GM19351 (cell line): ENCODE results near the gene NOXRED1.
"Not testable (repeated sequence)": the region's sequence is repeated elsewhere in the genome, so short reads cannot be mapped to it uniquely, and the experiment has no call there.

ENCODE experiments used
- ATAC-seq: cut with Tn5 transposase; IDR thresholded peaks from one replicate; pipeline ENCODE4 v1.9.1; 2021; ENCODE audit warnings: mild to moderate bottlenecking, moderate library complexity; ENCODE audit not compliant: unreplicated experiment

The NOXRED1 gene, protein sequence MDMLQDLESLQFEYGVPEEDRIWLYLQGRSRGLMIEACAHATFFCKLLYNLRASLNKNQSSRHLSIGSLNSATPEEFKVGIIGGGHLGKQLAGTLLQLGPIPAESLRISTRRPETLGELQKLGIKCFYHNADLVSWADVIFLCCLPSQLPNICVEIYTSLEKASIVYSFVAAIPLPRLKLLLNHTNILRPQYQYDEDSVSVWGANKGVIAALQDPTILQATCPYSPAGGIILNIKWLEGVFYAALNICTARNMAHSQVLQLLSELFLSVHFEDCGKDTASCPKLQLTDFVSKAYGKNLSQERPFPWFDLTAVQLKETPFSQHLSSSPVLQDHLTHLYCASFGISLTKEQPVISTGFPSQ

DNA sequence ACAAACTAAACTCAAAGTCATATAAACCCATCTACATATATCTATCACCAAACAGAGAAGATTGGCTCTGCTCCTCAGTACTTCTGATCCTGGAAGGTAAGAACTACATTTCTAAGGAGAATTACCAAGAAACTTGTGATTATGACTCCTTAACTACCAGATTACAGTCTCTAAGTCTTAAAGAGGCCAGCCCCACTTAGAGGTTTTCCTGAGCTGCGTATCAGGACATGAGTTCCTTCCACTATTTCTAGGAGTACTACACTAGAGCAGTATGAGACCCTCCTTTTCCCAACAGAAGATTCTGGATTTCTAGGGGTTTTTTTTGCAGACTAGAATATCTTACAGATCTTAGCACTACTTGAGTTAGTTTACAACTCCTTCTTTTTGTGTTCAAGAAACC, at the start of gene NOXRED1:
Gene NOXRED1 (minus strand): TSS at position 101 of the 400 bp plus-strand sequence. CDS start 634 bp downstream, outside the sequence.
- ATAC-seq: no peak

DNA sequence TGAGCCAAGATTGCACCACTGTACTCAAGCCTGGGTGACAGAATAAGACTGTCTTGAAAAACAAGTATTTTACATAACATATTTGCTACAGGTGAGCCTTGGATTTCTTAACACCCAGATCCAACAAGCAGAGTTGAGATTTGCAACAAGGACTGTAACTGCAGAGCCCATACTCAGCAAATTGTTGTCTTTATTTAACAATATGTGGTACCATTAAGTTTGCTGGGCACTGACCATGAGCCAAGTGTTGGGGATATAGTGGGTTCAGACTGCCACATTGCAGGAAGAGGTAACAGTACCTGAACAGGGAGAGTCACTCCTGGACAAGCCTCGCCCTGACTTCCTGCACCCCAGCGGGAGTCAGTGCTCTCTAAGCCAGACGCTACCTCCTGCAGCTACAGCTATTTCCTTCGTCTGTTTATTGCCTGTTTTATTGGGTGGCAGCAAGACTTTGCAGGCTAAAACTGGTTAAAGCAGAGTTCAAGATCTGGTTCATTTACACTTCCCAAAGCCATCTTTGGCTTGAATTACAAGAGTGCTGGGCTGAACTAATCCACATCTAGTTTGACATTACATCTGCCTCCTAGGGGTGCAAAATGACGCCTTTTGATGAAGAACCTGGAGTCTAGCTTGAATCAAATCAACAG, 47.0 kb upstream of the NOXRED1 start:
- ATAC-seq: no peak

DNA sequence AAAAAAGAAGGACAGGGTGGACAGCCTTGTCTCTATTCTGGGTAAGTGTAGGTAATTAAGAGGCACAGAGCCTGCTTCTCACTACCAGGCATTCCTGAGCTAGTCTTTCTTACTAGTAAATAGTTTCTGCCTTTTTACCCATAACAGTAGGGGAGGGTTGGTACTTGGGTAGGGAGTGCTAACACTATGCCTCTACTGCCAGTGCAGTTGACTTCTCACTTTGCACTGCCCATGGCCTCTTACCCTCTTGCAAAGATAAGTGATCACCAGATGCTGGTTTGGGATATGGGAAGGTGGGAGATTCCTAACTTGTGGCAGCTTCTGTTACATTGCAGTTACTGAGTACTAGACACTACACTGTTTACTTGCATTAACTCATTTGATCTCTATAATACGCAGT, 46.2 kb upstream of the NOXRED1 start:
- ATAC-seq: no peak

DNA sequence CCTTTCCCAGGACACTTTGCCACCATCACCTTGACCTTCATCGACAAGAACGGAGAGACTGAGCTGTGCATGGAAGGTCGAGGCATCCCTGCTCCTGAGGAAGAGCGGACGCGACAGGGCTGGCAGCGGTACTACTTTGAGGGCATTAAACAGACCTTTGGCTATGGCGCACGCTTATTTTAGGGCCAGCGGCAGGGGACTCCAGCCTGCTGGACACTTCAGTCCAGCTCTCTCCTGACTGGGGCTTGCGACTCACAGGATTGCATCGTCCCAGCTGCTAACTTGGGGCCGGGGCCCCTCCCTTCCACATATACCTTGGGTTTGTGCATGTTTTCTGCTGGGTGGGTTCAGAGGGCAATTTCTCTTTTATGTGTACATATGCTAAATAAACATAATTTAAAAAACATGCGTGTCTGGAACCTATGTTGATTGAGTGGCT, 45.8 kb upstream of the NOXRED1 start:
- no peak for ATAC-seq

DNA sequence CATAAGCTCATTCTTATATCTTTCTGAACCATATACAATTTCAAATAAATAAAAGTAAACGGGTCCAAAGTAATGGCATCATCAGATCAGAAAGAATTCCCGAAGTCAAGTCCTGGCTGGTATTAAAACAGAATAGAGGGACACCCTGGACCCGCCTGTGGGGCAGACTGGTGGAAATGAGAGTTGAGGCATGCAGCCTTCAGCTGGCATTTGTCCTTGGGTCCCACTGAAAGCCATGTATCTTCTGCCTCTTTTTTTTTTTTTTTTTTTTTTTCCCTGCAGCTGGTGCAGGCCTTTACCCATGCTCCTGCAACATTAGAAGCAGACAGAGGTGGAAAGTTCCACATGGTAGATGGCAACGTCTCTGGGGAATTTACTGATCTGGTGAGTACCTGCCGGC, 44.5 kb upstream of the NOXRED1 start:
- ATAC-seq: no peak

DNA sequence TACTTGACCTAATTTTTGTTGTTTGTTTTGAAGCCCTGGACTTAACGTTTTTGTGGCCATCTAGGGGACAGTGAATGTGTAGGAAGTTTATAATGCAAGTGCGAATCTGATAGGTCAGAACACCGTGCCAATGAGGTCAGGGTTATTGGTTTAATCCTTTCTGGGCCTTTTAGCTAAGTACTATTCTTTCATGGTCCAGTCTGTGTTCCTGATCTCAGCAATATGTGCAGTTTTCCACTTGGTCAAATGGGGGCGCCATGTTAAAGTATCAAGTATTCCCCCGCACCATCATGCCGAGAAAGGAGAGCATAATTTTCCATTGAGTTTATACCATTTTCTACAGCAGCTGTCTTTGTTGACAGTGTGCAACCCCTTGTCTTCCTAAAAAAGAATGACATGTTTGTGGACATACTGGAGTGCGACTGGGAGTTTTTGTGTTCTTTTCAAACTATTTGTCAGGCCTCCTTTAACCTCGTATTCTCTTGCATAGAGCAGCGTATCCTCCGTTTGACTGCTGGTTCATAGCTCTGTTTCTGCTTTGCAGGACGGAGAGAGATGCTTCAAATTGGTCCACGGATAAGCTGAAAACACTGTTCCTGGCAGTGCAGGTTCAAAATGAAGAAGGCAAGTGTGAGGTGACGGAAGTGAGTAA, 35.9 kb upstream of the NOXRED1 start:
- ATAC-seq: no peak

DNA sequence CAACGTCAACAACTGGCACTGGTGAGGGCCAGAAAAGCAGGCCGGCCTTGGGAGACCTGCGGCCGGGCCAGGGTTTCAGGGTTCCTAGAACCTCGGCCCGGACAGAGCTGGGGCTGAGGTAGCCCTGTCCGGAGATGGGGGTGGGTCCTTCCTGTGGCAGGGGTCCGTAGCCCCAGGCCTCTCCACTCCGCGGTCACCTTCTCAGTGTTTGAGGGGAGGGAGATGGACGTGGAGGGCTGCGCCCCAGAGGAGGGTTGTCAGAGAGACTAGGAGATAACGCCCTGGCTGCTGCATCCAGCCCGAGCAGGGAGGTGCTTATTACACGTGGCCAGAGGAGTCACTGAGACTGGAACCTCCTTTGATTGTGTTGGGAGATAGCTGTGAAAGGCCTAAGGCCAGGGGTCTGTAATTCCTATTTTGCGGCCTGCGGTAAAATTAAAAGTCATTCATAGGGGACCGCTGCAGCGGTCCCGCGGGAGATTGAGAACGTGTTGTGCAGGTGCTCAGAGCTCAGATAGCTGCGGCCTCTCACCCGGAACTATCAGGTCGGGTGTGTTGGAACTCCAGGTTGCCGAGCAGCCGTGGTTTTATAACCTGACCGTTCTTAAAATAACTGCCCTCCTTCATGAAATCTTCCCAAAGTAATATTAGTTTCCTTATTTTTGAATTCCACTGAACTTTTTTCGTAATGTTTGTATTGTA, 35.1 kb upstream of the NOXRED1 start:
- ATAC-seq: peak; percentile 23

DNA sequence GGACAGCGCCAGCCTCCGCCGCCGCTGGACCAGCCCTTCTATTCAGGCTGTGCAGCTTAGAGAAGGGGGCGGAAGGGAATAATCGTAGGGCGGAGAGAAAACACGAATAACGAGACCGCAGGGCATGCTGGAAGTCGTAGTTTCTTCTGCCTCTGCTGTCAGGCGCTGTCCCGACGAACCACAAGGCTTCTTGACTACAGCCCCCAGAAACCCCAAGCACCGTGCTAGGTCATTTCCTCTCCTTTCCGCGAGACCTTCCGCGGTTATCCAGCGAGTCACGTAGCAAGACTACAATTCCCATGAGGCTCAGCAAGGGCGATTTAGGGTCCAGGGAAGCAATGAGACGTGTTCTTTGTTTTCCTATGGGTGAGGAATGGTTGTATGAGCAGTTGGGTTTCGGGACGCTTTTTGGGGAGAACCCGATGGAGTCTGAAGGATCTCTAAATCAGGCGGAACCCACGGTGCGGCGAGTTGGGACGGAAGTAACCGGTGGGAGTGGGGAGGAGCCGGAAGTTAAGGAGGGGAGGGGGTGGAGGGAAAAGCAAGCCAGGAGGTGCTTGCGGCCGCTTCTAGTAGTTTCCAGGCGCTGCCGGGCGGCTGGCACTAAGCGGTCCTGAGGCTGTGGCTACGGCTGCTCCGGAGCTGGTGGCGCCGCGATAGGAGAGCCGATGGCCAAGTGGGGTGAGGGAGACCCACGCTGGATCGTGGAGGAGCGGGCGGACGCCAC, 34.4 kb upstream of the NOXRED1 start, which contains the start of the genes AHSA1 and VIPAS39:
Gene AHSA1 (plus strand): TSS at position 572 of the 727 bp plus-strand sequence. CDS start 97 bp downstream, at position 669.
Gene VIPAS39 (minus strand): TSS at position 80 of the 727 bp plus-strand sequence. CDS start 3,499 bp downstream, outside the sequence.
- peak; percentile 86 for ATAC-seq

DNA sequence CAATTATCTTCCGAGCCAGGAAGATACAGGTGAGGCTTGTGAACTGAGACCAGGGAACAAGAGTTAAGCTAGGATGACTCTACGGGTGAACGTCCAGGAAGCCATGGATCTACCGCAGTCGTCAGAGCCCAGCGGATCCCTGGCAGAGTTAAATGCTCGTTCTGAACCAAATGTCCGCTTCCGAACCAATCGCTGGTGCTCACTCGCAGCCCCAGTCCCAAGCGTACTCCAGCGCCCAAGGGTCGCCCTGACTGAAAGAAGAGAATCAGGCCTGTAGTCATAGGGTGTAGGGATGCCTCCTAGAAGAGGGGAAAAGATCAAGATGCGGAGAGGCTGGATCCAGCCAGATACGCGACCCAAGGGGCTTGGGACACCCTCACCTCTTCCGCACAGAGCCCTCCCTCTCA, 33.8 kb upstream of the NOXRED1 start:
- peak; percentile 8 for ATAC-seq

DNA sequence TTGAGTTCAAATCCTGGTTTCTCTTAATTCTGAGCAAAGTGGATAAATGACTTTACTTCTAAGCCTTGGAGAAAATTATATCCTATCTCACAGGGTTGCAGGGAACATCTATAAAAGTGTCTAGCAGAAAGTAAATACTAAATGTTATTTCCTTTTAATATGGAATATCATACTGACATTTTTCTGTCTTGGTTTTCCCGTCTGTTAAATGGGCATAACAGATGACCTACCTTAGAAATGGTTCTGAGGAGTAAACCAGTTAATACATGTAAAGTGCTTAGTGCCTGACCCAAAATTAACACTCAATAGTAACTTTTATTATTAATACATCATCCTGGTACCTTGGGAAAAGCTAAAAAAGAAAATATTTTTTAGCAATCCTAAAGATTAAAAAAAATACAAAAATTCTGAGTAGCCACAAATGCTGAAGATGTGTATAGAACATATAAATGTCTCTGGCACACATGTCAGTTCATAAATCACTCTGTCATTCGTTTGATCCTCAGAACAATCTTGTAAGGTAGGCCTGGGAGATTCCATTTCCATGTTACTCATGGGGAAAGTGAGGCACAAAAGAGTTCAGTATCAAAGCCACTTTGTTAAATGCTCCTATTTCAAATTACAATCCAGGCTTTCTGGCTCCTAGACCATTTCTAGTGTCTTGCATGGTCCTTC, 32.8 kb upstream of the NOXRED1 start:
- no peak for ATAC-seq

DNA sequence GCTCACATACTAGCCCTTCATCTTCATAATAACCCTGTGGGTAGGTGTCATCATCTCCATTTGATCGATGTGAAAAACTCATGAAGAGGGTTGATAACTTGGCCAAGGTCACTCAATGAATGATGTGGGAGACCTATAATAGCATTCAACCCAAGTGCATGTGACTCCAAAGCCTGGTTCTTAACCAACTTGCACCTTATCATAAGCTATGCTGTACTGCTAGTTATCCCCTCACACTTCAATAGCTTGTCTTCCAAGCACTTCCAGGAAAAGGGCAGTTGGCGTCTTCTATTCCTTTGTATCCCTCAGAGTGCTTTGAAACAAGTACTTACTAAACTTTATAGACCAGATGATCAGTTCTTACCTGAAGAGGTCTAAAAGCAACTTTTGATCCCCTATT, 18.9 kb upstream of the NOXRED1 start:
- ATAC-seq: no peak

DNA sequence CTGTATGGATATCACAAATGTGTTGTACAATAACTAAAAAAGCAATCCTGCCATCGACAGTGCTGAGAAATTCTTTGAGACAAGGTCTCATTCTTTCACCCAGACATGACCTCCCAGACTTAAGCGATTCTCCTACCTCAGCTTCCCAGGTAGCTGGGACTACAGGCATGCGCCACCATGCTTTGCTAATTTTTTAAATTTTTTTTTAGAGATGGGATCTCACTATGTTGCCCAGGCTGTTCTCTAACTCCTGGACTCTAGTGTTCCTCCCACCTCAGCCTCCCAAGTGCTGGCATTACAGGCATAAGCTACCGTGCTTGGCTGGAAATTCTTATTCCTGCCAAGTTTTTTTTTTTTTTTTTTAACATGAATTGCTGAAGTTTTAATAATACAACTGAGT, 16.5 kb upstream of the NOXRED1 start:
- ATAC-seq: no peak

DNA sequence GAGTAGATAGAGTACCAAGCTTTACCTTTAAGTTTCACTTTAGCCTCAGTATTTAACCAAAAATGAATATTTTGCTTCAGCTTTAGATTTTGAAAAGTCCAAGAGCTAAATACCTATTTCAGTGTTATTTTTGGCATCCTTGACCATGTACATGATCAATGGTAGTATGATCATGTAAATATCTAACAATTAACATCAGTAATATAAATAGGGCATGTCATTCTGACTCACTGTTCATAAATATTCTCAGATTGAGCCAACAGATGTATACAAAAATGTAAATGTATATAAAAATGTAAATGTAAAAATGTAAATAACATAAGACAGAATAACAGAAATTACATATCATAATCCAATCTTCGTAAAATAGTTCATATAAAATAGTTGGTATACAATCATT, 15.3 kb upstream of the NOXRED1 start:
- no peak for ATAC-seq

DNA sequence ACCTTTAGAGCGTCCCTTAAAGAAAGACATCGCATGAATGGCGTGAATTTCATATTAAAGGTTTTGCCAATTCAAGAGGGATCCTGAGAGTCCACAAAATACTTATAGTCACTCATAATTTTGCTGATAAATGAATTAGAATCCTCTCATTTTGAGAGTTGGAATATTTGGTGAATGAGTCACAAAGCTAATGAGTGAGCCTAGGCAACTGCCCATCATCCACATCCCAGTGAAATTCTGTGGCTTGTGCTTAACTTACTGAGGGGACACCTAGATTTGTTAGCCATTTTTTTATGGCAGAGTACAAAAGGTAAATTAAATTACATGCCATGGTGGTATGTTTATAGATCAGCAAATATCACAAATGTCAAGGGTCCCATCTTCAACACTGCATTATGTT, 12.7 kb upstream of the NOXRED1 start:
- no peak for ATAC-seq

DNA sequence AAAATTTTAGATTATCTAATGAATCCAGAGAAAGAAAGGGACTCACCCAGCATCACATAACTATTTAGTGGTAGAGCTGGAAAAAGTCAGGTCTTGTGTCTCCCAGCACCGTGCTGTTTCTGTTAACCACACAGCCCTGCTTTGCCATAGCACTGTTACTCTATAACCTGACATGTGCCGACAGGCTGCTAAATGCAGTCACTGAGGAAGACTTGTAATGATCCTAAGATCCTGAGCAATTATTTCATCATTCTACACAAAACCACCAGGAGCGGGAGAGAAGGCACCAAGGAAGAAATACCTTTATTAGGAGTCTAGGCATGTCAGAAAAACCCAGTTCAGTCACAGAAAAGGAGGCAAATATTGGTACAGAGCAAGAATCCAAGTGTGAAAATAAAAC, 3.1 kb upstream of the NOXRED1 start:
- ATAC-seq: no peak

DNA sequence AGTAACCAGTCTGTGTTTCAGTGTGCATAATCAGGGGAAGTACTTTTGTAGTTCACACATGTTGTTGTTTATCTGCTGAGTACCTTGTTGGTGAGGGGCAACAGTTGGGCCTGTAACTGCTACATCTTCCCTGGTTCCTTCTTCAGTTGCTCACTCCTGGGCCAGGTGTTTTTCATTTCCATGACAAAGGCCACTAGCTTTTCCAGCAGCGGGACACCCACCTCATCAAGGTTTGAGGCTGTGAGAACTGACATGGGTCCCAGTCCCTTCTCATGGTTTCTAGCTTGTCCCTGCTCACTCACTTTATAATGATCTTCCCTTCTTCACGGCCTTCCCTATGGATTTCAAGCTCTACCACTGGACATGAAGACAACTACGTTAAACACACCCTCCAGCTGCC, 1.5 kb upstream of the NOXRED1 start:
- ATAC-seq: no peak

DNA sequence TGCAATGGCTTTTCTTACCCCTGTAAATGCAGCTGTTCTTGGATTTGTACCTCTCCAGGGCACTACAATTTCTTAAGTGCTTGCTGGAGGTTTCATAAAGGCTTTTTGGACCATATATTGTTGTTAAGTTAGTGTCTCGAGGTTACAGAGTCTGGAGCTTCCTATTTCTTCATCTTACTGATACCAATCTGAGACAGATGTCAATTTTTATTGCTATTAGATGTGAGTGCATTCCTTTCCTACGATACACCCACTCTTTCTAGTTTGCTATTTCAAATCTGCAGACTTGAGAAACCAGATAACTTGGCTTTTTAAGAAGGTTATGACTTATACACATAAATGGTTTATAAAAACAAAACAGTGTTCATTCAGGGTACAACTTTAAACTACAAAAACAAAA, 2.1 kb downstream of the NOXRED1 start:
- ATAC-seq: no peak

DNA sequence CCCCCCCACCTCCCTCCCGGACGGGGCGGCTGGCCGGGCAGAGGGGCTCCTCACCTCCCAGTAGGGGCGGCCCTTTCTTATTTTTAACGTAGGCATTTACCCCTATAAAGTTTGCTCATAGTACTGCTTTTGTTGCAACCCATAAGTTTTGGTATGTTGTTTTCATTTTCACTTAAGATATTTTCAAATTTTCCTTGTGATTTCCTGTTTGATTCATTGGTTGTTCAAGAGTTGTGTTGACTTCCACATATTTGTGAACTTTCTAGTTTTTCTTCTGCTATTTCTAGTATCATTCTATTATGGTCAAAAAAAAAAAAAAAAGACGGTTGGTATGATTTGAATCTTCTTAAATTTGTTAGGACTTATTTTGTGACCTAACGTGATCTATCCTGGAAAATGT, 6.5 kb downstream of the NOXRED1 start:
- ATAC-seq: no peak

DNA sequence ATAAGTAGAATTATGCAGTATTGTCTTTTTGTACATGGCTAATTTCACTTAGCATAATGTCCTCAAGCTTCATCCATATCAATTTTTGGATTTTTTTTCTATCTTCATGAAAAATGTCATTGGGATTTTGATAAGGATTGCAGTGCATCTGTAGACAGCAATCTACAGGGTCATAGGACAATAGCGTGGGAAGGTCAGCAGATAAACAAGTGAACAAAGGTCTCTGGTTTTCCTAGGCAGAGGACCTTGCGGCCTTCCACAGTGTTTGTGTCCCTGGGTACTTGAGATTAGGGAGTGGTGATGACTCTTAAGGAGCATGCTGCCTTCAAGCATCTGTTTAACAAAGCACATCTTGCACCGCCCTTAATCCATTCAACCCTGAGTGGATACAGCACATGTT, 7.2 kb downstream of the NOXRED1 start:
- not testable (repeated sequence) for ATAC-seq
